SK-N-SH treated with all-trans-retinoic acid at 6 μM for 48 hours (cell line): ENCODE measurements around the gene SUSD4.

Source experiments
- CREB5 ChIP-seq: fragments of 250-450 bp; sonication (Bioruptor Pico); IDR thresholded peaks from 2 replicates; pipeline ENCODE4 v1.5.1; 2020; ENCODE audit warnings: low read depth, mild to moderate bottlenecking, moderate library complexity
- RARB ChIP-seq: fragments of 250-450 bp; sonication (Bioruptor Pico); IDR thresholded peaks from 2 replicates; pipeline ENCODE4 v1.8.0; 2021; ENCODE audit warnings: mild to moderate bottlenecking, moderate library complexity
- ZFP3 ChIP-seq: fragments of 250-450 bp; sonication (Bioruptor Pico); IDR thresholded peaks from 2 replicates; pipeline ENCODE4 v1.5.0; 2020; ENCODE audit warnings: mild to moderate bottlenecking, moderate library complexity

DNA sequence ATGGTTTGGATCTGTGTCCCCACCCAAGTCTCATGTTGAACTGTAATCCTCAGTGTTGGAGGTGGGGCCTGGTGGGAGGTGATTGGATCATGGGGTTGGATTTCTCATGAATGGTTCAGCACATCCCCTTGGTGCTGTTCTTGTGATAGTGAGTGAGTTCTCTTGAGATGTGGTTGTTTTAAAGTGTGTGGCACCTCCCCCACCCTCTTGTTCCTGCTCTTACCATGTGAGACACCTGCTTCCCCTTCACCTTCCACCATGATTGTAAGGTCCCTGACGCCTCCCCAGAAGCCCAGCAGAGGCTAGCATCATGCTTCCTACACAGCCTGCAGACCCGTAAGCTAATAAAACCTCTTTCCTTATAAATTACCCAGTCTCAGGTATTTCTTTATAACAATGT is 55.8 kb downstream of the SUSD4 start:
- TF ChIP-seq RARB (CRISPR knock-in tag) (no peak), ZFP3 (CRISPR knock-in tag) (no peak), CREB5 (no peak)
